ENCODE results near the gene CD74. TPM values are rescaled to one million over a fixed set of nuclear protein-coding genes. Genes with fewer than 3 reads are reported as not detected.

Gene CD74
- total and polyA plus RNA-seq, 4 donors, result 176 to 327 (median 257) TPM

- DNase-seq (ENCODE audit: low spot score), result no peak
- Histone ChIP-seq H3K9ac (ENCODE audit: low read depth in 1 of 2, low read length in 2 of 2) (no peak overlapping the region), H3K27me3 (ENCODE audit: control insufficient read depth in 4 of 4, insufficient read depth in 4 of 4, low read length in 3 of 4) (no peaks in the 10 kb centered on the region), H3K36me3 (ENCODE audit: control insufficient read depth in 4 of 4, insufficient read depth in 3 of 4, low read depth in 1 of 4, low read length in 3 of 4) (peaks cover 0 to 27% (median 16%) of the 10 kb centered on the region in 4 donors), H3K4me3 (ENCODE audit: low read depth in 1 of 3, low read length in 3 of 3) (no peak overlapping the region), H3K27ac (ENCODE audit: low read depth in 1 of 2, low read length in 2 of 2) (no peak overlapping the region), H3K9me3 (ENCODE audit: control insufficient read depth in 4 of 4, low read length in 3 of 4) (no peaks in the 10 kb centered on the region), H3K4me1 (ENCODE audit: control insufficient read depth in 4 of 4, insufficient read depth in 4 of 4, low read length in 3 of 4) (peaks cover 0 to 2% (median 0%) of the 10 kb centered on the region in 4 donors)
- no peak for TF ChIP-seq GABPA (IDR thresholded peaks at IDR 0.05 in 1 of 2, conservative IDR thresholded peaks at IDR 0.05 in 1 of 2)
- TF ChIP-seq RXRA (IDR thresholded peaks at IDR 0.05), result no peak
- TF ChIP-seq JUND (IDR thresholded peaks at IDR 0.05), result no peak
- TF ChIP-seq, protein P1, sequence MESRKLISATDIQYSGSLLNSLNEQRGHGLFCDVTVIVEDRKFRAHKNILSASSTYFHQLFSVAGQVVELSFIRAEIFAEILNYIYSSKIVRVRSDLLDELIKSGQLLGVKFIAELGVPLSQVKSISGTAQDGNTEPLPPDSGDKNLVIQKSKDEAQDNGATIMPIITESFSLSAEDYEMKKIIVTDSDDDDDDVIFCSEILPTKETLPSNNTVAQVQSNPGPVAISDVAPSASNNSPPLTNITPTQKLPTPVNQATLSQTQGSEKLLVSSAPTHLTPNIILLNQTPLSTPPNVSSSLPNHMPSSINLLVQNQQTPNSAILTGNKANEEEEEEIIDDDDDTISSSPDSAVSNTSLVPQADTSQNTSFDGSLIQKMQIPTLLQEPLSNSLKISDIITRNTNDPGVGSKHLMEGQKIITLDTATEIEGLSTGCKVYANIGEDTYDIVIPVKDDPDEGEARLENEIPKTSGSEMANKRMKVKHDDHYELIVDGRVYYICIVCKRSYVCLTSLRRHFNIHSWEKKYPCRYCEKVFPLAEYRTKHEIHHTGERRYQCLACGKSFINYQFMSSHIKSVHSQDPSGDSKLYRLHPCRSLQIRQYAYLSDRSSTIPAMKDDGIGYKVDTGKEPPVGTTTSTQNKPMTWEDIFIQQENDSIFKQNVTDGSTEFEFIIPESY (IDR thresholded peaks at IDR 0.05), result no peak
- TF ChIP-seq FOXA1 (IDR thresholded peaks at IDR 0.05), result no peak
- no peak for TF ChIP-seq RAD21 (IDR thresholded peaks at IDR 0.05)
- no peak for TF ChIP-seq FOXA2 (IDR thresholded peaks at IDR 0.05)
- no peak for TF ChIP-seq NR2F2 (IDR thresholded peaks at IDR 0.05)
- TF ChIP-seq TAF1 (conservative IDR thresholded peaks at IDR 0.05), result no peak
- no peak for TF ChIP-seq YY1 (IDR thresholded peaks at IDR 0.05)
- TF ChIP-seq EGR1 (IDR thresholded peaks at IDR 0.05; ENCODE audit: low read depth in 2 of 2), result no peak
- TF ChIP-seq CTCF (IDR thresholded peaks at IDR 0.05; ENCODE audit: low read depth, low read length, missing input control), result no peak
- no peak for TF ChIP-seq SP1 (IDR thresholded peaks at IDR 0.05)
- no peak for TF ChIP-seq ATF3 (IDR thresholded peaks at IDR 0.05)
- no peak for TF ChIP-seq HNF4G (IDR thresholded peaks at IDR 0.05)
- TF ChIP-seq, protein P2, sequence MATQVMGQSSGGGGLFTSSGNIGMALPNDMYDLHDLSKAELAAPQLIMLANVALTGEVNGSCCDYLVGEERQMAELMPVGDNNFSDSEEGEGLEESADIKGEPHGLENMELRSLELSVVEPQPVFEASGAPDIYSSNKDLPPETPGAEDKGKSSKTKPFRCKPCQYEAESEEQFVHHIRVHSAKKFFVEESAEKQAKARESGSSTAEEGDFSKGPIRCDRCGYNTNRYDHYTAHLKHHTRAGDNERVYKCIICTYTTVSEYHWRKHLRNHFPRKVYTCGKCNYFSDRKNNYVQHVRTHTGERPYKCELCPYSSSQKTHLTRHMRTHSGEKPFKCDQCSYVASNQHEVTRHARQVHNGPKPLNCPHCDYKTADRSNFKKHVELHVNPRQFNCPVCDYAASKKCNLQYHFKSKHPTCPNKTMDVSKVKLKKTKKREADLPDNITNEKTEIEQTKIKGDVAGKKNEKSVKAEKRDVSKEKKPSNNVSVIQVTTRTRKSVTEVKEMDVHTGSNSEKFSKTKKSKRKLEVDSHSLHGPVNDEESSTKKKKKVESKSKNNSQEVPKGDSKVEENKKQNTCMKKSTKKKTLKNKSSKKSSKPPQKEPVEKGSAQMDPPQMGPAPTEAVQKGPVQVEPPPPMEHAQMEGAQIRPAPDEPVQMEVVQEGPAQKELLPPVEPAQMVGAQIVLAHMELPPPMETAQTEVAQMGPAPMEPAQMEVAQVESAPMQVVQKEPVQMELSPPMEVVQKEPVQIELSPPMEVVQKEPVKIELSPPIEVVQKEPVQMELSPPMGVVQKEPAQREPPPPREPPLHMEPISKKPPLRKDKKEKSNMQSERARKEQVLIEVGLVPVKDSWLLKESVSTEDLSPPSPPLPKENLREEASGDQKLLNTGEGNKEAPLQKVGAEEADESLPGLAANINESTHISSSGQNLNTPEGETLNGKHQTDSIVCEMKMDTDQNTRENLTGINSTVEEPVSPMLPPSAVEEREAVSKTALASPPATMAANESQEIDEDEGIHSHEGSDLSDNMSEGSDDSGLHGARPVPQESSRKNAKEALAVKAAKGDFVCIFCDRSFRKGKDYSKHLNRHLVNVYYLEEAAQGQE (IDR thresholded peaks at IDR 0.05), result no peak
- no peak for TF ChIP-seq HNF4A (conservative IDR thresholded peaks at IDR 0.05)
- TF ChIP-seq, protein P3, sequence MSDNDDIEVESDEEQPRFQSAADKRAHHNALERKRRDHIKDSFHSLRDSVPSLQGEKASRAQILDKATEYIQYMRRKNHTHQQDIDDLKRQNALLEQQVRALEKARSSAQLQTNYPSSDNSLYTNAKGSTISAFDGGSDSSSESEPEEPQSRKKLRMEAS (IDR thresholded peaks at IDR 0.05), result no peak
- WGBS, result 95% methylated on average over 10 of the region's 10 CpGs
Measured at GRCh38 chr5:150404535-150404934, 8.2 kb downstream of the CD74 start.
